Left lung (tissue), 10 donors: ENCODE results near the gene JPH2. TPM values are rescaled to one million over a fixed set of nuclear protein-coding genes. Genes with fewer than 3 reads are reported as not detected.
A peak's percentile ranks its signal among the peaks of the same experiment; 100 is the strongest.

ENCODE experiments used
- ATAC-seq: fragments of 200-7000 bp; cut with Tn5 transposase; one replicate; pipeline ENCODE4 v1.9.1; 2020; ENCODE audit warnings: moderate library complexity
- DNase-seq, 4 donors: peaks; one replicate each; pipeline ENCODE4 v3.0.0-alpha.2; 2013 to 2020
- H3K27ac ChIP-seq, 2 donors: fragments of 200-600 bp; sonication (generic) in 1 of 2; one replicate each; pipeline versions ENCODE4 v1.5.0 to v1.8.0; 2020 to 2021
- H3K27me3 ChIP-seq, 2 donors: fragments of 200-600 bp; sonication (generic) in 1 of 2; one replicate each; pipeline versions ENCODE4 v1.5.0 to v1.8.0; 2020 to 2021
- H3K36me3 ChIP-seq, 2 donors: fragments of 200-600 bp; sonication (generic) in 1 of 2; one replicate each; pipeline versions ENCODE4 v1.5.0 to v1.8.0; 2020 to 2021
- H3K4me1 ChIP-seq, 2 donors: fragments of 200-600 bp; one replicate each; pipeline ENCODE4 v1.8.0; 2021
- H3K4me3 ChIP-seq, 2 donors: fragments of 200-600 bp; sonication (generic) in 1 of 2; one replicate each; pipeline versions ENCODE4 v1.5.0 to v1.8.0; 2020 to 2021; ENCODE audit warnings: mild to moderate bottlenecking in 1 of 2
- H3K9me3 ChIP-seq, 2 donors: fragments of 200-600 bp; sonication (generic) in 1 of 2; one replicate each; pipeline versions ENCODE4 v1.5.0 to v1.8.0; 2020 to 2021
- intact Hi-C, 2 donors: fragments of 100-400 bp; cut with DNase I; formaldehyde crosslinking; loops; one replicate each; pipeline versions ENCODE4 v1.11.2 to v1.14.2; 2022
- polyA plus RNA-seq, 6 donors: library from polyadenylated mRNA; unstranded; fragments of 120-200 nt; gene quantifications; one replicate each; pipeline ENCODE4 v1.2.1, GENCODE V29; 2013; ENCODE audit not compliant: insufficient read length in 6 of 6
- total RNA-seq, 2 donors: library from RNA; stranded (reverse); fragmentation: NEBNext Ultra II Directional; extraction: Animal tissue kit (Norgen Biotek cat#: 25700); gene quantifications; one replicate each; pipeline ENCODE4 v1.2.1, GENCODE V29; 2021
- TF ChIP-seq, protein P1 (sequence below), 2 donors: fragments of 200-600 bp; sonication (generic) in 1 of 2; IDR thresholded peaks; one replicate each; pipeline versions ENCODE4 v1.5.0 to v1.8.0; 2021; ENCODE audit warnings: antibody characterized with exemption in 2 of 2
- donor health status: DM: no; HTN: yes; CAD: no.
- donor health status: DM: no; HTN: no; CAD: no.

JPH2 gene
- total and polyA plus RNA-seq, 8 donors: 0.83 to 7.4 (median 1.4) TPM

GRCh38 chr20:44211177-44212039 lies 24.4 kb upstream of the JPH2 start:
- peaks cover 27 to 55% of the 10 kb centered on the region in 2 donors for H3K4me1 ChIP-seq
- H3K27me3 ChIP-seq: no peaks in the 10 kb centered on the region
- ATAC-seq (no peak), DNase-seq (peak in 1 of 4 donors; percentile 34)
- peaks cover 0 to 5% of the 10 kb centered on the region in 2 donors for H3K36me3 ChIP-seq
- intact Hi-C loops: loop anchor here in 1 of 2 donors (10.0 kb wide), 2 partner anchors 173 to 253 kb away; no protein-coding TSS in a partner anchor
- no peaks in the 10 kb centered on the region for H3K9me3 ChIP-seq
- TF ChIP-seq, protein P1, sequence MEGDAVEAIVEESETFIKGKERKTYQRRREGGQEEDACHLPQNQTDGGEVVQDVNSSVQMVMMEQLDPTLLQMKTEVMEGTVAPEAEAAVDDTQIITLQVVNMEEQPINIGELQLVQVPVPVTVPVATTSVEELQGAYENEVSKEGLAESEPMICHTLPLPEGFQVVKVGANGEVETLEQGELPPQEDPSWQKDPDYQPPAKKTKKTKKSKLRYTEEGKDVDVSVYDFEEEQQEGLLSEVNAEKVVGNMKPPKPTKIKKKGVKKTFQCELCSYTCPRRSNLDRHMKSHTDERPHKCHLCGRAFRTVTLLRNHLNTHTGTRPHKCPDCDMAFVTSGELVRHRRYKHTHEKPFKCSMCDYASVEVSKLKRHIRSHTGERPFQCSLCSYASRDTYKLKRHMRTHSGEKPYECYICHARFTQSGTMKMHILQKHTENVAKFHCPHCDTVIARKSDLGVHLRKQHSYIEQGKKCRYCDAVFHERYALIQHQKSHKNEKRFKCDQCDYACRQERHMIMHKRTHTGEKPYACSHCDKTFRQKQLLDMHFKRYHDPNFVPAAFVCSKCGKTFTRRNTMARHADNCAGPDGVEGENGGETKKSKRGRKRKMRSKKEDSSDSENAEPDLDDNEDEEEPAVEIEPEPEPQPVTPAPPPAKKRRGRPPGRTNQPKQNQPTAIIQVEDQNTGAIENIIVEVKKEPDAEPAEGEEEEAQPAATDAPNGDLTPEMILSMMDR (IDR thresholded peaks at IDR 0.05): no peak
- H3K27ac ChIP-seq: peak overlapping the region; percentile 96 to 97
- H3K4me3 ChIP-seq: peak overlapping the region; percentile 57 to 98

GRCh38 chr20:44210406-44211176 lies 23.6 kb upstream of the JPH2 start, which contains the start of gene OSER1:
TSS of gene OSER1 (minus strand) at chr20:44210771. CDS start at chr20:44206957, 3,814 bp downstream.
- no peaks in the 10 kb centered on the region for H3K9me3 ChIP-seq
- H3K4me1 ChIP-seq: peaks cover 27 to 61% of the 10 kb centered on the region in 2 donors
- peak; percentile 93 for ATAC-seq
- H3K4me3 ChIP-seq: peak within 1 kb of the TSS; percentile 93 to 98
- intact Hi-C loops: loop anchor here in 1 of 2 donors (10.0 kb wide), 2 partner anchors 174 to 254 kb away; no protein-coding TSS in a partner anchor
- H3K36me3 ChIP-seq: peaks cover 0 to 13% of the 10 kb centered on the region in 2 donors
- peak; percentile 96 to 99 (median 98) for DNase-seq
- H3K27ac ChIP-seq: peak within 1 kb of the TSS; percentile 96 to 97
- H3K27me3 ChIP-seq: no peaks in the 10 kb centered on the region
- TF ChIP-seq, protein P1 (IDR thresholded peaks at IDR 0.05): peak in 1 of 2 donors; percentile 17

DNA sequence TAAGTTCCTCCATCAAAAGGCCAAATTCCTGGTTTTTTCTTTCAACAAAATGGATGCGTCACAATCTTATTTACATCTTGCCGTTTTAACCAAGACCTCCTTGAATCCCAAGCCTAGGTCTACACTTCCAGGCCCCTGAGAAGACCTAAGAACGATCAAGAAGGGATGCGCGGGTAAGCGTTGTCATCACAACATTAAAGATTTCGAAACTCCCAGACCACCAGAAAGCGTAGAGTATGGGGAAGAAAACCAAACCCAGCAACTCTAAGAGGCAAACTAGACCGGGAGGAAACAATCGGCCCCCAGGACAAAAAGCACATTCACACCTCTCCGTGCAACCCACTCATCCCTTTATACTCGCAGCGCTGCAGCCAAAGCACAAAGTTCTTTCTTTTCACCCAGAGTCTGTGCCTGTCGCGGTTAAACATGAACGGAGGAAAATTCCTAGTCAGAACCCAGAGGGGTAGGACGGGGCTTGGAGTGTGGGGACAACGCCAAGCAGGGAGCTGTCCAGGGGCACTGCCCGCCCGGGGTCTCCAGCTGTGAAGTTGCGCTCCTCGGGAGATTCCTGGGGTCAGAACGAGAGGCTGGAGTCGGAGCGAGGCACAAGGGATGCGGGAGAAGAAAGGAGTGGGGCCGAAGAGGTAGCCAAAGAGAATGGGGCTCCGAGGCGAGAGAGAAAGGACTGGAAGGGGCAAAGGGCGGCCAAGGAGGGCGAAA lies 22.9 kb upstream of the JPH2 start:
- ATAC-seq: peak; percentile 6
- intact Hi-C loops: loop anchor here in 1 of 2 donors (10.0 kb wide), 2 partner anchors 175 to 255 kb away; no protein-coding TSS in a partner anchor

DNA sequence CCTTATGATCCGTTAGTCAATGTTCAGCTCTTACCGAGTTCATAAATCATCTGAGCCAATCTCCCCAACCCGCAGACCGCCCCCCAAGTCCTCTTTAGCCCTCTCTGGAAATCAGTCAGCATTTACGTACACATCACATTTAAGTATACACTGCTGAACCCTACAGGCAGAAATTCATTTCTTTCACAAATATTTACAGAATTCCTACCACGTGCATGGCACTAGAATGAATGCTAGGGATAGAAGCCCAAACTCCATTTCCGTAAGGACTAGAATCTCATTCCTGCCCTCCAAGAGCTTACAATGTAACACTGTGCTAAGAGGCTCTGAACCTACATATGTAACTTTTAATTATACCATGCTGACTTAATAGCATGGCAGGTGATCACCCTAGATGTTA lies 21.8 kb upstream of the JPH2 start:
- H3K27me3 ChIP-seq: no peaks in the 10 kb centered on the region
- ATAC-seq (no peak), DNase-seq (peak in 1 of 4 donors; percentile 21)
- H3K4me3 ChIP-seq: peak overlapping the region in 1 of 2 donors; percentile 98
- peaks cover 35 to 71% of the 10 kb centered on the region in 2 donors for H3K4me1 ChIP-seq
- peaks cover 0 to 25% of the 10 kb centered on the region in 2 donors for H3K36me3 ChIP-seq
- no peaks in the 10 kb centered on the region for H3K9me3 ChIP-seq
- TF ChIP-seq, protein P1 (IDR thresholded peaks at IDR 0.05): no peak
- no peak overlapping the region for H3K27ac ChIP-seq
- intact Hi-C loops: no loop called here

More for the DNA sequence above, 22.9 kb upstream of the JPH2 start:
- H3K4me3 ChIP-seq: peak overlapping the region; percentile 93 to 98
- H3K9me3 ChIP-seq: no peaks in the 10 kb centered on the region
- H3K27me3 ChIP-seq: no peaks in the 10 kb centered on the region
- DNase-seq: peak in 1 of 4 donors; percentile 45
- H3K36me3 ChIP-seq: peaks cover 0 to 21% of the 10 kb centered on the region in 2 donors
- TF ChIP-seq, protein P1 (IDR thresholded peaks at IDR 0.05): no peak
- H3K4me1 ChIP-seq: peaks cover 27 to 61% of the 10 kb centered on the region in 2 donors
- H3K27ac ChIP-seq: peak overlapping the region; percentile 96 to 97
